ENCODE data around the gene ZNF385B. TPM values are rescaled to one million over a fixed set of nuclear protein-coding genes. Genes with fewer than 3 reads are reported as not detected.

ZNF385B gene
- total RNA-seq, 3 donors from 2014 or later (not counting 1 experiment from before 2014, with no cell fraction given): 0.54 TPM; not detected in 2

GRCh38 chr2:179711375-179711774 is 150.0 kb downstream of the ZNF385B start:
- H3K9me3 ChIP-seq (ENCODE audit: control insufficient read depth, insufficient read depth, low read length): no peaks in the 10 kb centered on the region
- ATAC-seq: no peak
- H3K27ac ChIP-seq (ENCODE audit: low read length): no peak overlapping the region
- H3K4me1 ChIP-seq (ENCODE audit: control insufficient read depth, insufficient read depth, low read length): no peaks in the 10 kb centered on the region
- no peaks in the 10 kb centered on the region for H3K27me3 ChIP-seq (ENCODE audit: control insufficient read depth, insufficient read depth, low read length)
- Mint-ChIP-seq H3K9me3 (peaks cover 3 to 7% of the 10 kb centered on the region in 2 donors), H3K4me3 (no peak overlapping the region), H3K27ac (no peak overlapping the region), H3K4me1 (no peaks in the 10 kb centered on the region), H3K36me3 (no peaks in the 10 kb centered on the region), H3K27me3 (ENCODE audit: low read depth in 2 of 2) (no peaks in the 10 kb centered on the region)
- no peak overlapping the region for H3K4me3 ChIP-seq (ENCODE audit: low read length)
- WGBS (ENCODE audit: insufficient coverage): 87% methylated on average over 3 of the region's 4 CpGs
- no peak for TF ChIP-seq CTCF (IDR thresholded peaks at IDR 0.05)
- DNase-seq: no peak
- intact Hi-C loops (cut with micrococcal nuclease): no loop called here
- H3K36me3 ChIP-seq (ENCODE audit: control insufficient read depth, insufficient read depth, low read length): no peaks in the 10 kb centered on the region

- no peak overlapping the region for H3K4me3 Mint-ChIP-seq
- no peak overlapping the region for H3K4me3 ChIP-seq (ENCODE audit: low read length)
- no peaks in the 10 kb centered on the region for H3K9me3 ChIP-seq (ENCODE audit: control insufficient read depth, insufficient read depth, low read length)
- intact Hi-C loops (cut with micrococcal nuclease): no loop called here
- DNase-seq (no peak), ATAC-seq (no peak)
- H3K4me1 ChIP-seq (ENCODE audit: control insufficient read depth, insufficient read depth, low read length): no peaks in the 10 kb centered on the region
- no peak overlapping the region for H3K27ac ChIP-seq (ENCODE audit: low read length)
- no peak overlapping the region for H3K27ac Mint-ChIP-seq
- H3K4me1 Mint-ChIP-seq: no peaks in the 10 kb centered on the region
- H3K27me3 ChIP-seq (ENCODE audit: control insufficient read depth, insufficient read depth, low read length): no peaks in the 10 kb centered on the region
- no peaks in the 10 kb centered on the region for H3K36me3 ChIP-seq (ENCODE audit: control insufficient read depth, insufficient read depth, low read length)
- H3K9me3 Mint-ChIP-seq: peaks cover 3 to 4% of the 10 kb centered on the region in 2 donors
- WGBS (ENCODE audit: insufficient coverage): no CpG with 5 or more reads among the region's 1 CpG
- H3K27me3 Mint-ChIP-seq (ENCODE audit: low read depth in 2 of 2): no peaks in the 10 kb centered on the region
- no peak for TF ChIP-seq CTCF (IDR thresholded peaks at IDR 0.05)
- H3K36me3 Mint-ChIP-seq: no peaks in the 10 kb centered on the region
Measured at GRCh38 chr2:179703702-179704101, 157.7 kb downstream of the ZNF385B start.

GRCh38 chr2:179702912-179703311 is 158.5 kb downstream of the ZNF385B start:
- 57% methylated on average over 1 of the region's 1 CpG for WGBS (ENCODE audit: insufficient coverage)

More at GRCh38 chr2:179702912-179703311, 158.5 kb downstream of the ZNF385B start:
- intact Hi-C loops (cut with micrococcal nuclease): no loop called here
- TF ChIP-seq CTCF (IDR thresholded peaks at IDR 0.05): no peak
- ATAC-seq: no peak
- H3K9me3 Mint-ChIP-seq: peaks cover 0 to 4% of the 10 kb centered on the region in 2 donors
- no peaks in the 10 kb centered on the region for H3K9me3 ChIP-seq (ENCODE audit: control insufficient read depth, insufficient read depth, low read length)
- no peaks in the 10 kb centered on the region for H3K27me3 ChIP-seq (ENCODE audit: control insufficient read depth, insufficient read depth, low read length)
- no peaks in the 10 kb centered on the region for H3K27me3 Mint-ChIP-seq (ENCODE audit: low read depth in 2 of 2)
- H3K4me3 ChIP-seq (ENCODE audit: low read length): no peak overlapping the region
- H3K4me3 Mint-ChIP-seq: no peak overlapping the region
- DNase-seq: no peak
- no peaks in the 10 kb centered on the region for H3K4me1 Mint-ChIP-seq
- H3K36me3 Mint-ChIP-seq: no peaks in the 10 kb centered on the region
- no peaks in the 10 kb centered on the region for H3K36me3 ChIP-seq (ENCODE audit: control insufficient read depth, insufficient read depth, low read length)
- no peak overlapping the region for H3K27ac ChIP-seq (ENCODE audit: low read length)
- no peaks in the 10 kb centered on the region for H3K4me1 ChIP-seq (ENCODE audit: control insufficient read depth, insufficient read depth, low read length)
- no peak overlapping the region for H3K27ac Mint-ChIP-seq
